ENCODE results near the gene G3BP2.
"Not testable (repeated sequence)": the region's sequence is repeated elsewhere in the genome, so short reads cannot be mapped to it uniquely, and the experiment has no call there.

The G3BP2 gene

GRCh38 chr4:75673959-75674328 lies 733 bp upstream of the G3BP2 start:
- in situ Hi-C loops (cut with HindIII; ENCODE audit: low sequenced_read_pairs): no loop called here
- no peak for TF ChIP-seq CTCF (IDR thresholded peaks at IDR 0.05; ENCODE audit: low read depth, low read length, missing control alignments)
- DNase-seq (ENCODE audit: low read depth): no peak
- H3K4me3 ChIP-seq (ENCODE audit: low read depth, low read length): peak overlapping the region; percentile 98

- in situ Hi-C loops (cut with HindIII; ENCODE audit: low sequenced_read_pairs): no loop called here
Measured at GRCh38 chr4:75672461-75673026, 667 bp downstream of the G3BP2 start.

GRCh38 chr4:75671802-75672421 lies 1.3 kb downstream of the G3BP2 start:
- DNase-seq (ENCODE audit: low read depth): no peak

More at GRCh38 chr4:75672461-75673026, 667 bp downstream of the G3BP2 start:
- H3K4me3 ChIP-seq (ENCODE audit: low read depth, low read length): peak overlapping the region; percentile 98
- no peak for TF ChIP-seq CTCF (IDR thresholded peaks at IDR 0.05; ENCODE audit: low read depth, low read length, missing control alignments)
- no peak for DNase-seq (ENCODE audit: low read depth)

DNA sequence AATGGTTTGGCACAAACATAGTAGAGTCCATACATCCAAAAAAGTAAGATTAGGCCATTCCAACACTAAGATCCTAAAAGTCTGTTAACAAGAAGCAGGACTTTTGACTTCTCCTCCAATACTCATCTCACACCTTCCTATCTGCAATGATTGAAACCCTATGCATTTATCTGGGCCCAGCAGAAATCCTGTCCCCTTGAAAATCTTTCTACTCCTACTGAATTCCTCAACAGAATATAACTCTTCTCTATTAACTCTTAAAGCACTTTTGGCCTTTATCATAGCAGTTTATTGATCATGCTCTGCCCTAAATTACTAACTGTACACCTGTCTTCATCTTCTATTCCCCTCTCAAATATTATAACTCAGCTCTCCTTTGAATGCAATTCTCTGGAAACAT lies 4.6 kb downstream of the G3BP2 start:
- no peak overlapping the region for H3K4me3 ChIP-seq (ENCODE audit: low read depth, low read length)
- DNase-seq (ENCODE audit: low read depth): no peak
- in situ Hi-C loops (cut with HindIII; ENCODE audit: low sequenced_read_pairs): no loop called here
- no peak for TF ChIP-seq CTCF (IDR thresholded peaks at IDR 0.05; ENCODE audit: low read depth, low read length, missing control alignments)

More at GRCh38 chr4:75671802-75672421, 1.3 kb downstream of the G3BP2 start:
- TF ChIP-seq CTCF (IDR thresholded peaks at IDR 0.05; ENCODE audit: low read depth, low read length, missing control alignments): no peak
- H3K4me3 ChIP-seq (ENCODE audit: low read depth, low read length): peak overlapping the region; percentile 98
- in situ Hi-C loops (cut with HindIII; ENCODE audit: low sequenced_read_pairs): no loop called here

DNA sequence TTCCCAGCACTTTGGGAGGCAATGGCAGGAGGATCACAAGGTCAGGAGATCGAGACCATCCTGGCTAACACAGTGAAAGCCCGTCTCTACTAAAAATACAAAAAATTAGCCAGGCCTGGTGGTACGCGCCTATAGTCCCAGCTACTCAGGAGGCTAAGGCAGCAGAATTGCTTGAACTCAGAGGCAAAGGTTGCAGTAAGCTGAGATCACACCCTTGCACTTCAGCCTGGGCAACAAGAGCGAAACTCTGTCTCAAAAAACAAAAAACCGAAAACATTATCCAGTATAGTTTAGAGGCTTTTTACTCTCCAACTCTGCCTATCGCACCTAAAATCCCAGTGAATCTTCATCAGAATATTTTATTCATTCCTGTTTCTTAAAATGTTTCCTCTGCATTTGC lies 5.6 kb downstream of the G3BP2 start:
- DNase-seq (ENCODE audit: low read depth); H3K4me3 ChIP-seq (ENCODE audit: low read depth, low read length); in situ Hi-C loops (cut with HindIII; ENCODE audit: low sequenced_read_pairs): not testable (repeated sequence)

DNA sequence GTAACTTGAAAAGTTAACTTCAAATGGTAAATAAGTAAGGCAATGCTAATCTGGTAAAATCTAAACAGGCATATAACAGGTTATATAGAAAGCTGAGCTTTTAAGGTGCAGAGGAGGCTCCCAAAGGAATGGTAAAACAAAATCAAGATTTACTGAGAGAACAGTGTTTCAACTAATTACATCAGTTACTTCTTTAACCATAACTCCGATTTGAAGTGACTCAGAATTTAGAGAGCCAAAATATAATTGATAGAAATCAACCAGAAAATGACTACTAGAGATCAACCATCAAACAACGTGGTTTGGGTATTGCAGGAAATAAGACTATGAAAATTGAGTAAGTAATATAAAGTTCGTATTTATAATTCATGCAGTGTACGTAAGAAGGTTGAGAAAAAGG lies 6.9 kb downstream of the G3BP2 start:
- in situ Hi-C loops (cut with HindIII; ENCODE audit: low sequenced_read_pairs): no loop called here
- no peak for TF ChIP-seq CTCF (IDR thresholded peaks at IDR 0.05; ENCODE audit: low read depth, low read length, missing control alignments)
- no peak for DNase-seq (ENCODE audit: low read depth)
- no peak overlapping the region for H3K4me3 ChIP-seq (ENCODE audit: low read depth, low read length)

GRCh38 chr4:75664604-75665003 lies 8.6 kb downstream of the G3BP2 start:
- DNase-seq (ENCODE audit: low read depth); H3K4me3 ChIP-seq (ENCODE audit: low read depth, low read length); in situ Hi-C loops (cut with HindIII; ENCODE audit: low sequenced_read_pairs): not testable (repeated sequence)
